ENCODE results near the gene RMDN2.

RMDN2 gene

GRCh38 chr2:37881397-37881796 lies 43.7 kb upstream of the RMDN2 start:
- TF ChIP-seq, protein P1, sequence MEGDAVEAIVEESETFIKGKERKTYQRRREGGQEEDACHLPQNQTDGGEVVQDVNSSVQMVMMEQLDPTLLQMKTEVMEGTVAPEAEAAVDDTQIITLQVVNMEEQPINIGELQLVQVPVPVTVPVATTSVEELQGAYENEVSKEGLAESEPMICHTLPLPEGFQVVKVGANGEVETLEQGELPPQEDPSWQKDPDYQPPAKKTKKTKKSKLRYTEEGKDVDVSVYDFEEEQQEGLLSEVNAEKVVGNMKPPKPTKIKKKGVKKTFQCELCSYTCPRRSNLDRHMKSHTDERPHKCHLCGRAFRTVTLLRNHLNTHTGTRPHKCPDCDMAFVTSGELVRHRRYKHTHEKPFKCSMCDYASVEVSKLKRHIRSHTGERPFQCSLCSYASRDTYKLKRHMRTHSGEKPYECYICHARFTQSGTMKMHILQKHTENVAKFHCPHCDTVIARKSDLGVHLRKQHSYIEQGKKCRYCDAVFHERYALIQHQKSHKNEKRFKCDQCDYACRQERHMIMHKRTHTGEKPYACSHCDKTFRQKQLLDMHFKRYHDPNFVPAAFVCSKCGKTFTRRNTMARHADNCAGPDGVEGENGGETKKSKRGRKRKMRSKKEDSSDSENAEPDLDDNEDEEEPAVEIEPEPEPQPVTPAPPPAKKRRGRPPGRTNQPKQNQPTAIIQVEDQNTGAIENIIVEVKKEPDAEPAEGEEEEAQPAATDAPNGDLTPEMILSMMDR (IDR thresholded peaks at IDR 0.05; ENCODE audit: borderline replicate concordance, insufficient read depth, low read depth, low read length), result no peak
- no peak overlapping the region for H3K4me3 ChIP-seq (ENCODE audit: low read depth, low read length)

- TF ChIP-seq, protein P1 (IDR thresholded peaks at IDR 0.05; ENCODE audit: borderline replicate concordance, insufficient read depth, low read depth, low read length), result no peak
- H3K4me3 ChIP-seq (ENCODE audit: low read depth, low read length), result no peak overlapping the region
Measured at GRCh38 chr2:37882036-37882435, 43.1 kb upstream of the RMDN2 start.

- H3K4me3 ChIP-seq (ENCODE audit: low read depth, low read length), result no peak overlapping the region
- TF ChIP-seq, protein P1 (IDR thresholded peaks at IDR 0.05; ENCODE audit: borderline replicate concordance, insufficient read depth, low read depth, low read length), result no peak
Measured at GRCh38 chr2:37883518-37883917, 41.6 kb upstream of the RMDN2 start.

GRCh38 chr2:37885329-37885993 lies 39.6 kb upstream of the RMDN2 start:
- H3K4me3 ChIP-seq (ENCODE audit: low read depth, low read length), result no peak overlapping the region
- TF ChIP-seq, protein P1 (IDR thresholded peaks at IDR 0.05; ENCODE audit: borderline replicate concordance, insufficient read depth, low read depth, low read length), result no peak

DNA sequence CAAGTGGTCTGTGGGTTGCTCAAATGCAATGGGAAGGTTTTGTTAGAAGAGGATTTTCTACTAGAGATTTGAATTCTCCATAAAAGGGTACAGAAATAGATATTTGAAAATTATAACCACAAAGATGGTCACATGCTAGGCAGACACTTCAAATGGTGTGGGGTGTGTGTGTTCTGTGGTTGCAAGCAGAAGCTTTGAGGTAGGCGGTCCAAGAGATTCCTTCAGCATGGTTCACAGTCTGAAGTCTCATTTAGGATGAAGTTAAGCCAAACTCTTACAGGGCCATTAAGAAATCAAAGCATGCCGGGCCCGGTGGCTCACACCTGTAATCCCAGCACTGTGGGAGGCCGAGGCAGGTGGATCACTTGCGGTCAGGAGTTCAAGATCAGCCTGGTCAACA lies 38.3 kb upstream of the RMDN2 start:
- H3K4me3 ChIP-seq (ENCODE audit: low read depth, low read length), result no peak overlapping the region
- TF ChIP-seq, protein P1 (IDR thresholded peaks at IDR 0.05; ENCODE audit: borderline replicate concordance, insufficient read depth, low read depth, low read length), result no peak

- H3K4me3 ChIP-seq (ENCODE audit: low read depth, low read length), result no peak overlapping the region
- TF ChIP-seq, protein P1 (IDR thresholded peaks at IDR 0.05; ENCODE audit: borderline replicate concordance, insufficient read depth, low read depth, low read length), result no peak
Measured at GRCh38 chr2:37887286-37887685, 37.8 kb upstream of the RMDN2 start.

DNA sequence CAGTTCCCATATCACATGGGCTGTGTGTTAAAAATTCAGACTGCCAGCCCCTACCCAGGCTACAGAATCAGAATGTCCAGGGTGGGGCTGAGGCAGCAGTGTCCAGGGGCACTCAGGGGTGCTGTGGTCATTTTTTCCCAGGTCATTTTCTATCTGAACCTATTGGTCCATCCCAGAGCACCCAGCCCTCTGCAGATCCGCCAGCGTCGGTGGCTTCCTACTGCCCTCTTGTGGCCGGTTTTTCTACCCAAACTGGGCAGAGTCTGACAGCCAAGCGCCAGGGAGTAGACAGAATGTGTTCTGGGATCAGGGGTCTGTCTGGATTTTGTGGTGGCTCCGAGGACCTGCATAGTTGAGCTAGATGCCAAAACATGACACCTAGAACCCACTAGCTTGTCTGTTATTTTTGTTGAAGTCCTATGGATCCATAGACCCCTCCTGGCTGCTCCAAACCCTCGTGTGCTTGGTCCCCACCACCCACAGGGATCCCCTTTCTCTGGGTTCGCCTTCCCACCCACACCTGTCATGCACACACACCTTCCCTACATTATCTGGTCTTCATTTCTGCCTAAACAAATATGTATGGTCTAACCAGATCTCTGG lies 34.1 kb upstream of the RMDN2 start:
- H3K4me3 ChIP-seq (ENCODE audit: low read depth, low read length), result no peak overlapping the region
- TF ChIP-seq, protein P1 (IDR thresholded peaks at IDR 0.05; ENCODE audit: borderline replicate concordance, insufficient read depth, low read depth, low read length), result peak; percentile 85; the same call in 1 of the 2 replicates
